Keratinocyte (primary cell): ENCODE data around the gene ASS1.

Source experiments
- CTCF ChIP-seq, 3 experiments: IDR thresholded peaks in 1 of 3; conservative IDR thresholded peaks in 1 of 3; optimal IDR thresholded peaks in 1 of 3; 2 replicates in 2 of 3; 3 replicates in 1 of 3; pipeline versions ENCODE3 to v1.5.1; 2011; ENCODE audit warnings: low read length in 3 of 3, mild to moderate bottlenecking in 3 of 3, moderate library complexity in 2 of 3, control low read depth in 1 of 3, inconsistent platforms in 1 of 3; ENCODE audit not compliant: insufficient read depth in 2 of 3; ENCODE audit errors: extremely low read depth in 1 of 3
- EZH2 ChIP-seq: IDR thresholded peaks from one replicate; pipeline ENCODE4 v1.6.1; 2012; ENCODE audit warnings: inconsistent platforms, mild to moderate bottlenecking, low read length, moderate library complexity

- no peak for TF ChIP-seq CTCF (optimal IDR thresholded peaks at IDR 0.05 in 1 of 3, IDR thresholded peaks at IDR 0.05 in 1 of 3, conservative IDR thresholded peaks at IDR 0.05 in 1 of 3; ENCODE audit: extremely low read depth in 1 of 3, insufficient read depth in 2 of 3, low read length in 3 of 3)
- no peak for TF ChIP-seq EZH2
Observed at GRCh38 chr9:130424595-130425454, 19.9 kb upstream of the ASS1 start.
